HepG2 (cell line): ENCODE results near the gene PIAS1. TPM values are rescaled to one million over a fixed set of nuclear protein-coding genes. Genes with fewer than 3 reads are reported as not detected.

ENCODE experiments used
- ATAC-seq: fragments of 200-7000 bp; cut with Tn5 transposase; 3 replicates; pipeline ENCODE4 v1.9.1; 2020; ENCODE audit warnings: mild to moderate bottlenecking, moderate library complexity
- BruUV-seq: library from RNA; stranded (reverse); fragments of 400-500 nt; replicated peaks from 2 replicates; lab custom pipeline; 2021; lab: Mats Ljungman, UMichigan
- CTCF ChIA-PET: fragments of 300-600 bp; formaldehyde crosslinking; extraction: SDS; loops from one replicate; lab custom pipeline; 2021; ENCODE audit warnings: low total read pairs, inconsistent platforms, low intra/inter-chr PET ratio; lab: Yijun Ruan, JAX
- POLR2A ChIA-PET: fragments of 350-600 bp; sonication (Branson Sonifier 250); formaldehyde crosslinking; loops from one replicate; lab custom pipeline; 2020; ENCODE audit warnings: antibody characterized with exemption, inconsistent platforms; lab: Yijun Ruan, JAX
- DNase-seq: peaks from one replicate; pipeline ENCODE4 v3.0.0-alpha.2; 2015; ENCODE audit warnings: low spot score
- FAIRE-seq: peaks from 3 replicates; lab custom pipeline; 2011; peaks lifted over from hg19 to GRCh38; lab: Jason Lieb, UNC
- H2AFZ ChIP-seq: one replicate; pipeline ENCODE4 v1.6.1; 2011; ENCODE audit warnings: low read length, inconsistent platforms
- H3K27ac ChIP-seq: fragments of 300-600 bp; 3 replicates; pipeline ENCODE4 v1.8.0; 2011; ENCODE audit warnings: mixed run types, mild to moderate bottlenecking, mixed read lengths, low read length, inconsistent platforms; ENCODE audit not compliant: insufficient read depth; ENCODE audit errors: extremely low read length
- H3K27me3 ChIP-seq, 2 experiments: fragments of 200-600 bp in 1 of 2; 2 replicates in 1 of 2; 3 replicates in 1 of 2; pipeline versions ENCODE4 v1.6.0 to v1.8.0; 2011; ENCODE audit warnings: low read length in 2 of 2, mild to moderate bottlenecking in 2 of 2, moderate library complexity in 2 of 2, inconsistent platforms in 1 of 2; ENCODE audit not compliant: insufficient read depth in 2 of 2, control insufficient read depth in 1 of 2
- H3K36me3 ChIP-seq, 2 experiments: fragments of 200-600 bp in 1 of 2; replicated peaks in 1 of 2; 2 replicates in 1 of 2; 3 replicates in 1 of 2; pipeline versions ENCODE4 v1.5.1 to v1.8.0; 2011; ENCODE audit warnings: low read length in 2 of 2, inconsistent platforms in 1 of 2; ENCODE audit not compliant: insufficient read depth in 2 of 2, control insufficient read depth in 1 of 2
- H3K4me1 ChIP-seq: 2 replicates; pipeline ENCODE4 v1.5.1; 2012; ENCODE audit warnings: low read length, inconsistent platforms; ENCODE audit not compliant: insufficient read depth
- H3K4me2 ChIP-seq: 2 replicates; pipeline ENCODE4 v1.6.0; 2011; ENCODE audit warnings: low read depth, low read length, inconsistent platforms
- H3K4me3 ChIP-seq, 3 experiments: fragments of 200-600 bp in 1 of 3; sonication (generic), shearing (Covaris generic) in 1 of 3; replicated peaks in 1 of 3; 2 replicates each; pipeline ENCODE4 v1.5.1; 2011 to 2016; ENCODE audit warnings: low read length in 3 of 3, inconsistent platforms in 2 of 3, low read depth in 2 of 3, mild to moderate bottlenecking in 2 of 3, control low read depth in 1 of 3, mixed read lengths in 1 of 3; ENCODE audit not compliant: insufficient read depth in 1 of 3
- H3K79me2 ChIP-seq: one replicate; pipeline ENCODE4 v1.6.1; 2011; ENCODE audit warnings: low read length, inconsistent platforms; ENCODE audit not compliant: insufficient read depth
- H3K9ac ChIP-seq: 2 replicates; pipeline ENCODE4 v1.6.0; 2011; ENCODE audit warnings: mild to moderate bottlenecking, low read depth, low read length, inconsistent platforms; ENCODE audit not compliant: insufficient read depth
- H3K9me3 ChIP-seq: 2 replicates; pipeline ENCODE4 v1.5.1; 2012; ENCODE audit warnings: mild to moderate bottlenecking, low read length
- H4K20me1 ChIP-seq: 2 replicates; pipeline ENCODE4 v1.6.0; 2011; ENCODE audit warnings: inconsistent platforms, mild to moderate bottlenecking, low read length, moderate library complexity; ENCODE audit not compliant: insufficient read depth
- DR1 ChIP-seq: sonication (generic); formaldehyde crosslinking; IDR thresholded peaks from 2 replicates; pipeline ENCODE4 v1.8.0; 2021; ENCODE audit warnings: mild to moderate bottlenecking, missing genetic modification reagents, inconsistent platforms
- KAT7 ChIP-seq: IDR thresholded peaks from 2 replicates; pipeline ENCODE4 v1.6.1; 2018; ENCODE audit warnings: borderline replicate concordance, missing compliant biosample characterization
- PITX1 ChIP-seq: sonication (generic); formaldehyde crosslinking; IDR thresholded peaks from 2 replicates; pipeline ENCODE4 v1.5.1; 2020; ENCODE audit warnings: mild to moderate bottlenecking, missing genetic modification reagents
- RNF2 ChIP-seq: fragments of 450-650 bp; conservative IDR thresholded peaks from 2 replicates; pipeline ENCODE4 v1.6.1; 2016; ENCODE audit warnings: low read depth
- ZFY ChIP-seq: sonication (generic); formaldehyde crosslinking; IDR thresholded peaks from 2 replicates; pipeline ENCODE4 v1.4.0; 2020; ENCODE audit warnings: missing genetic modification reagents
- ZNF329 ChIP-seq: sonication (generic); formaldehyde crosslinking; IDR thresholded peaks from 2 replicates; pipeline ENCODE4 v1.9.0; 2021; ENCODE audit warnings: low read depth, mild to moderate bottlenecking, missing genetic modification reagents
- ZNF749 ChIP-seq: sonication (generic); formaldehyde crosslinking; IDR thresholded peaks from 2 replicates; pipeline ENCODE4 v1.8.0; 2022; ENCODE audit warnings: mild to moderate bottlenecking, missing genetic modification reagents, moderate library complexity, borderline replicate concordance
- WGBS: methylation state at CpG from one replicate; pipeline ENCODE4 v1.1.6; 2017; ENCODE audit warnings: low lambda C conversion rate; 5-methylcytosine and 5-hydroxymethylcytosine counted together
- in situ Hi-C: cut with HindIII; loops from 2 replicates; pipeline ENCODE4 v1.10.0; 2017; ENCODE audit warnings: low pct_unique_long_range_greater_than_20kb; ENCODE audit not compliant: extremely low pct_ligation_motif_present
- intact Hi-C: fragments of 100-400 bp; cut with micrococcal nuclease; formaldehyde crosslinking; loops from one replicate; pipeline ENCODE4 v1.10.0; 2022; ENCODE audit not compliant: unreplicated experiment
- polyA plus RNA-seq, 8 experiments: library from polyadenylated mRNA; depleted of rRNA in 3 of 8; stranded (reverse) in 7 of 8; unstranded in 1 of 8; fragments of >200 nt; fragmentation: Illumina TruSeq in 4 of 8; extraction: Trizol in 4 of 8; gene quantifications; 2 replicates each; pipeline versions ENCODE4 v1.2.1 to v1.2.3, GENCODE V29; 2011 to 2016; ENCODE audit warnings: low read depth in 4 of 8, missing spikeins in 1 of 8, mixed read lengths in 1 of 8; ENCODE audit not compliant: insufficient read depth in 1 of 8
- total RNA-seq, 5 experiments: library from RNA; depleted of rRNA; stranded (reverse); fragments of >200 nt; fragmentation: Illumina TruSeq; extraction: Trizol; gene quantifications; 2 replicates each; pipeline ENCODE4 v1.2.3, GENCODE V29; 2016; ENCODE audit warnings: low read depth in 1 of 5
- TF ChIP-seq, protein P1 (sequence below): sonication (generic); formaldehyde crosslinking; IDR thresholded peaks from one replicate; pipeline ENCODE4 v1.5.1; 2020; ENCODE audit warnings: mild to moderate bottlenecking, missing genetic modification reagents; ENCODE audit errors: not compliant biosample characterization
- TF ChIP-seq, protein P2 (sequence below): sonication (generic); formaldehyde crosslinking; IDR thresholded peaks from 2 replicates; pipeline ENCODE4 v1.8.0; 2022; ENCODE audit warnings: missing genetic modification reagents, mild to moderate bottlenecking, borderline replicate concordance
- TF ChIP-seq, protein P3 (sequence below): sonication (generic); formaldehyde crosslinking; conservative IDR thresholded peaks from 2 replicates; pipeline ENCODE4 v1.8.0; 2022; ENCODE audit warnings: mild to moderate bottlenecking, moderate library complexity, missing genetic modification reagents

PIAS1 gene
- total and polyA plus RNA-seq, 2 of the 13 experiments (the other 11 are each of a cell fraction or from before 2014, with no cell fraction given): 20.7 to 33.7 TPM

DNA sequence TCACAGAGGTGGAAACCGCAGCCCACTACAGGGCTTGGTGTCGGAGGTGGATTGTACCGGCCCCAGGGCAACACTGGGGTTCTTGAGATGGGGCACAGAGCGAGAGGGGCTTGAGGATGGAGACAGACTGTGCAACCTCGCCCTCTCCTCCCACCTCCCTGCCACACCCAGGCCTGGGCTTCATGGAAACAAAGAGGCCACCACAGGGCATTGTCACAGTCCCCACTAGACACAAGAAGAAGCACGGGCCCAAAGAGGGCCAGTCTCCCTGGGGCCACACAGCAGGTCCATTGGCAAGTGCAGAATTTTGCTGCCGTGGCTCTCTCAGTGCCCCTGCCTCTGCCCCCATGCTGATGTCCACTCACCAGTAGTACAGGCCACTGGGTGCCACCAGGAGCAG lies 155.2 kb downstream of the PIAS1 start:
- Histone ChIP-seq H3K9ac (no peak overlapping the region), H4K20me1 (0 out of 2 replicates have a peak, but pooled peaks cover 6% of the 10 kb centered on the region), H3K4me3 (no peak overlapping the region), H3K27me3 (no peaks in the 10 kb centered on the region)
- intact Hi-C loops: no loop called here
- no TSS peak for BruUV-seq
- DNase-seq: no peak
- TF ChIP-seq ZFY (no peak), ZNF329 (no peak), KAT7 (CRISPR knock-in tag) (no peak), ZNF749 (no peak), RNF2 (no peak), DR1 (CRISPR knock-in tag) (no peak), PITX1 (no peak)
- TF ChIP-seq, protein P1, sequence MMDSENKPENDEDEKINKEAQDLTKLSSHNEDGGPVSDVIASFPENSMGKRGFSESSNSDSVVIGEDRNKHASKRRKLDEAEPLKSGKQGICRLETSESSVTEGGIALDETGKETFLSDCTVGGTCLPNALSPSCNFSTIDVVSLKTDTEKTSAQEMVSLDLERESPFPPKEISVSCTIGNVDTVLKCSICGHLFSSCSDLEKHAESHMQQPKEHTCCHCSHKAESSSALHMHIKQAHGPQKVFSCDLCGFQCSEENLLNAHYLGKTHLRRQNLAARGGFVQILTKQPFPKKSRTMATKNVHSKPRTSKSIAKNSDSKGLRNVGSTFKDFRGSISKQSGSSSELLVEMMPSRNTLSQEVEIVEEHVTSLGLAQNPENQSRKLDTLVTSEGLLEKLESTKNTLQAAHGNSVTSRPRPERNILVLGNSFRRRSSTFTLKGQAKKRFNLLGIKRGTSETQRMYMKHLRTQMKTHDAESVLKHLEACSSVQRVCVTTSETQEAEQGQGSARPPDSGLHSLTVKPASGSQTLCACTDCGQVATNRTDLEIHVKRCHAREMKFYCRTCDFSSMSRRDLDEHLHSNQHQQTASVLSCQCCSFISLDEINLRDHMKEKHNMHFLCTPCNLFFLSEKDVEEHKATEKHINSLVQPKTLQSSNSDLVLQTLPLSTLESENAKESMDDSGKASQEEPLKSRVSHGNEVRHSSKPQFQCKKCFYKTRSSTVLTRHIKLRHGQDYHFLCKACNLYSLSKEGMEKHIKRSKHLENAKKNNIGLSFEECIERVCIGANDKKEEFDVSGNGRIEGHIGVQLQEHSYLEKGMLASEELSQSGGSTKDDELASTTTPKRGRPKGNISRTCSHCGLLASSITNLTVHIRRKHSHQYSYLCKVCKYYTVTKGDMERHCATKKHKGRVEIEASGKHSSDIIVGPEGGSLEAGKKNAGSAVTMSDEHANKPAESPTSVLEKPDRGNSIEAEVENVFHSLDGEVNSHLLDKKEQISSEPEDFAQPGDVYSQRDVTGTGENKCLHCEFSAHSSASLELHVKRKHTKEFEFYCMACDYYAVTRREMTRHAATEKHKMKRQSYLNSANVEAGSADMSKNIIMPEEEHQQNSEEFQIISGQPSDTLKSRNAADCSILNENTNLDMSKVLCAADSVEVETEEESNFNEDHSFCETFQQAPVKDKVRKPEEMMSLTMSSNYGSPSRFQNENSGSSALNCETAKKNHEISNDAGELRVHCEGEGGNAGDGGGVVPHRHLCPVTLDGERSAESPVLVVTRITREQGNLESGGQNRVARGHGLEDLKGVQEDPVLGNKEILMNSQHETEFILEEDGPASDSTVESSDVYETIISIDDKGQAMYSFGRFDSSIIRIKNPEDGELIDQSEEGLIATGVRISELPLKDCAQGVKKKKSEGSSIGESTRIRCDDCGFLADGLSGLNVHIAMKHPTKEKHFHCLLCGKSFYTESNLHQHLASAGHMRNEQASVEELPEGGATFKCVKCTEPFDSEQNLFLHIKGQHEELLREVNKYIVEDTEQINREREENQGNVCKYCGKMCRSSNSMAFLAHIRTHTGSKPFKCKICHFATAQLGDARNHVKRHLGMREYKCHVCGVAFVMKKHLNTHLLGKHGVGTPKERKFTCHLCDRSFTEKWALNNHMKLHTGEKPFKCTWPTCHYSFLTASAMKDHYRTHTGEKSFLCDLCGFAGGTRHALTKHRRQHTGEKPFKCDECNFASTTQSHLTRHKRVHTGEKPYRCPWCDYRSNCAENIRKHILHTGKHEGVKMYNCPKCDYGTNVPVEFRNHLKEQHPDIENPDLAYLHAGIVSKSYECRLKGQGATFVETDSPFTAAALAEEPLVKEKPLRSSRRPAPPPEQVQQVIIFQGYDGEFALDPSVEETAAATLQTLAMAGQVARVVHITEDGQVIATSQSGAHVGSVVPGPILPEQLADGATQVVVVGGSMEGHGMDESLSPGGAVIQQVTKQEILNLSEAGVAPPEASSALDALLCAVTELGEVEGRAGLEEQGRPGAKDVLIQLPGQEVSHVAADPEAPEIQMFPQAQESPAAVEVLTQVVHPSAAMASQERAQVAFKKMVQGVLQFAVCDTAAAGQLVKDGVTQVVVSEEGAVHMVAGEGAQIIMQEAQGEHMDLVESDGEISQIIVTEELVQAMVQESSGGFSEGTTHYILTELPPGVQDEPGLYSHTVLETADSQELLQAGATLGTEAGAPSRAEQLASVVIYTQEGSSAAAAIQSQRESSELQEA (CRISPR knock-in tag): no peak
- TF ChIP-seq, protein P2, sequence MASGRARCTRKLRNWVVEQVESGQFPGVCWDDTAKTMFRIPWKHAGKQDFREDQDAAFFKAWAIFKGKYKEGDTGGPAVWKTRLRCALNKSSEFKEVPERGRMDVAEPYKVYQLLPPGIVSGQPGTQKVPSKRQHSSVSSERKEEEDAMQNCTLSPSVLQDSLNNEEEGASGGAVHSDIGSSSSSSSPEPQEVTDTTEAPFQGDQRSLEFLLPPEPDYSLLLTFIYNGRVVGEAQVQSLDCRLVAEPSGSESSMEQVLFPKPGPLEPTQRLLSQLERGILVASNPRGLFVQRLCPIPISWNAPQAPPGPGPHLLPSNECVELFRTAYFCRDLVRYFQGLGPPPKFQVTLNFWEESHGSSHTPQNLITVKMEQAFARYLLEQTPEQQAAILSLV: no peak
- TF ChIP-seq, protein P3, sequence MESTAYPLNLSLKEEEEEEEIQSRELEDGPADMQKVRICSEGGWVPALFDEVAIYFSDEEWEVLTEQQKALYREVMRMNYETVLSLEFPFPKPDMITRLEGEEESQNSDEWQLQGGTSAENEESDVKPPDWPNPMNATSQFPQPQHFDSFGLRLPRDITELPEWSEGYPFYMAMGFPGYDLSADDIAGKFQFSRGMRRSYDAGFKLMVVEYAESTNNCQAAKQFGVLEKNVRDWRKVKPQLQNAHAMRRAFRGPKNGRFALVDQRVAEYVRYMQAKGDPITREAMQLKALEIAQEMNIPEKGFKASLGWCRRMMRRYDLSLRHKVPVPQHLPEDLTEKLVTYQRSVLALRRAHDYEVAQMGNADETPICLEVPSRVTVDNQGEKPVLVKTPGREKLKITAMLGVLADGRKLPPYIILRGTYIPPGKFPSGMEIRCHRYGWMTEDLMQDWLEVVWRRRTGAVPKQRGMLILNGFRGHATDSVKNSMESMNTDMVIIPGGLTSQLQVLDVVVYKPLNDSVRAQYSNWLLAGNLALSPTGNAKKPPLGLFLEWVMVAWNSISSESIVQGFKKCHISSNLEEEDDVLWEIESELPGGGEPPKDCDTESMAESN: no peak
- TF ChIP-seq, all 625 proteins: peak for 0
- ChIA-PET CTCF (no interaction called here), POLR2A (no interaction called here)
- Histone ChIP-seq H3K4me2 (no peak overlapping the region), H3K4me1 (peaks cover 23% of the 10 kb centered on the region), H3K79me2 (no peaks in the 10 kb centered on the region), H2AFZ (no peak overlapping the region), H3K36me3 (peaks cover 3 to 8% of the 10 kb centered on the region in 2 experiments; a peak in 4 of 5 replicates), H3K27ac (no peak overlapping the region), H3K9me3 (no peaks in the 10 kb centered on the region)
- ATAC-seq (no peak), FAIRE-seq (no peak)
- in situ Hi-C loops: no loop called here
- 80% methylated on average over 5 of the region's 7 CpGs for WGBS
